ENCODE measurements around the gene TBC1D22A.

TBC1D22A gene

GRCh38 chr22:46867106-46867505 lies 104.7 kb downstream of the TBC1D22A start:
- intact Hi-C loops (cut with DNase I; ENCODE audit: low total_unique reads), result no loop called here
- H3K9me3 ChIP-seq, result peaks cover 4 to 11% (median 5%) of the 10 kb centered on the region in 3 donors
- H3K4me1 ChIP-seq, result no peaks in the 10 kb centered on the region
- TF ChIP-seq CTCF (IDR thresholded peaks at IDR 0.05), result no peak
- H3K27ac ChIP-seq, result no peak overlapping the region
- DNase-seq, result no peak
- H3K27me3 ChIP-seq, result no peaks in the 10 kb centered on the region
- peaks cover 0 to 13% (median 6%) of the 10 kb centered on the region in 3 donors for H3K36me3 ChIP-seq
- H3K4me3 ChIP-seq, result no peak overlapping the region

- H3K4me3 ChIP-seq, result no peak overlapping the region
- no peaks in the 10 kb centered on the region for H3K27me3 ChIP-seq
- peak in 1 of 2 donors; percentile 53 for DNase-seq
- H3K36me3 ChIP-seq, result peaks cover 0 to 13% (median 6%) of the 10 kb centered on the region in 3 donors
- intact Hi-C loops (cut with DNase I; ENCODE audit: low total_unique reads), result no loop called here
- peaks cover 5 to 11% (median 10%) of the 10 kb centered on the region in 3 donors for H3K9me3 ChIP-seq
- TF ChIP-seq CTCF (IDR thresholded peaks at IDR 0.05), result no peak
- no peak overlapping the region for H3K27ac ChIP-seq
- no peaks in the 10 kb centered on the region for H3K4me1 ChIP-seq
Measured at GRCh38 chr22:46869329-46869728, 106.9 kb downstream of the TBC1D22A start.

GRCh38 chr22:46869831-46870441 lies 107.5 kb downstream of the TBC1D22A start:
- intact Hi-C loops (cut with DNase I; ENCODE audit: low total_unique reads), result no loop called here
- H3K36me3 ChIP-seq, result peaks cover 0 to 13% (median 6%) of the 10 kb centered on the region in 3 donors
- no peak overlapping the region for H3K4me3 ChIP-seq
- no peak overlapping the region for H3K27ac ChIP-seq
- no peak for DNase-seq
- TF ChIP-seq CTCF (IDR thresholded peaks at IDR 0.05), result no peak
- H3K9me3 ChIP-seq, result peaks cover 5 to 11% (median 10%) of the 10 kb centered on the region in 3 donors
- H3K27me3 ChIP-seq, result no peaks in the 10 kb centered on the region
- H3K4me1 ChIP-seq, result no peaks in the 10 kb centered on the region

- peaks cover 0 to 13% (median 6%) of the 10 kb centered on the region in 3 donors for H3K36me3 ChIP-seq
- no peak for TF ChIP-seq CTCF (IDR thresholded peaks at IDR 0.05)
- intact Hi-C loops (cut with DNase I; ENCODE audit: low total_unique reads), result no loop called here
- H3K4me1 ChIP-seq, result no peaks in the 10 kb centered on the region
- no peak for DNase-seq
- no peak overlapping the region for H3K4me3 ChIP-seq
- H3K27me3 ChIP-seq, result no peaks in the 10 kb centered on the region
- H3K9me3 ChIP-seq, result peaks cover 5 to 11% (median 10%) of the 10 kb centered on the region in 3 donors
- no peak overlapping the region for H3K27ac ChIP-seq
Measured at GRCh38 chr22:46871826-46872225, 109.4 kb downstream of the TBC1D22A start.

GRCh38 chr22:46875089-46875488 lies 112.6 kb downstream of the TBC1D22A start:
- H3K27ac ChIP-seq, result no peak overlapping the region
- no peak for DNase-seq
- TF ChIP-seq CTCF (IDR thresholded peaks at IDR 0.05), result no peak

More at GRCh38 chr22:46875089-46875488, 112.6 kb downstream of the TBC1D22A start:
- H3K4me1 ChIP-seq, result no peaks in the 10 kb centered on the region
- intact Hi-C loops (cut with DNase I; ENCODE audit: low total_unique reads), result no loop called here
- peaks cover 5 to 11% (median 10%) of the 10 kb centered on the region in 3 donors for H3K9me3 ChIP-seq
- H3K27me3 ChIP-seq, result no peaks in the 10 kb centered on the region
- peaks cover 0 to 11% (median 6%) of the 10 kb centered on the region in 3 donors for H3K36me3 ChIP-seq
- H3K4me3 ChIP-seq, result no peak overlapping the region
